Smooth muscle cell (in vitro differentiated cells): ENCODE results near the gene CDC20. TPM values are rescaled to one million over a fixed set of nuclear protein-coding genes. Genes with fewer than 3 reads are reported as not detected.

Experiments
- DNase-seq: peaks from one replicate; lab custom pipeline; 2025; ENCODE audit not compliant: unreplicated experiment; lab: John Stamatoyannopoulos, UW
- H2AFZ ChIP-seq: fragments of 200-600 bp; sonication (generic); 2 replicates; pipeline ENCODE4 v1.6.0; 2016; ENCODE audit warnings: antibody characterized with exemption, low read depth, mild to moderate bottlenecking
- H3F3A ChIP-seq: fragments of 200-600 bp; sonication (generic); 2 replicates; pipeline ENCODE4 v1.6.0; 2017; ENCODE audit warnings: antibody characterized with exemption, low read depth
- H3K27ac ChIP-seq: fragments of 200-600 bp; sonication (generic); 2 replicates; pipeline ENCODE4 v1.5.1; 2016; ENCODE audit warnings: low read depth, mild to moderate bottlenecking
- H3K27me3 ChIP-seq: fragments of 200-600 bp; sonication (generic); 2 replicates; pipeline ENCODE4 v1.6.1; 2016; ENCODE audit warnings: low read depth, mild to moderate bottlenecking
- H3K36me3 ChIP-seq: fragments of 200-600 bp; sonication (generic); 2 replicates; pipeline ENCODE4 v1.5.1; 2016; ENCODE audit warnings: low read depth
- H3K4me1 ChIP-seq: fragments of 200-600 bp; sonication (generic); 2 replicates; pipeline ENCODE4 v1.5.1; 2016; ENCODE audit warnings: low read depth
- H3K4me2 ChIP-seq: fragments of 200-600 bp; sonication (generic); 2 replicates; pipeline ENCODE4 v1.6.0; 2016; ENCODE audit warnings: mild to moderate bottlenecking
- H3K4me3 ChIP-seq: fragments of 200-600 bp; sonication (generic); 2 replicates; pipeline ENCODE4 v1.5.1; 2016; ENCODE audit warnings: mild to moderate bottlenecking
- H3K79me2 ChIP-seq: fragments of 200-600 bp; sonication (generic); 2 replicates; pipeline ENCODE4 v1.6.0; 2016; ENCODE audit warnings: low read depth, mild to moderate bottlenecking
- H3K9ac ChIP-seq: fragments of 200-600 bp; sonication (generic); 2 replicates; pipeline ENCODE4 v1.6.0; 2016; ENCODE audit warnings: low read depth
- H3K9me3 ChIP-seq: fragments of 200-600 bp; sonication (generic); replicated peaks from 2 replicates; pipeline ENCODE4 v1.5.1; 2016; ENCODE audit warnings: low read depth
- H4K20me1 ChIP-seq: fragments of 200-600 bp; sonication (generic); 2 replicates; pipeline ENCODE4 v1.6.0; 2016; ENCODE audit warnings: low read depth
- CTCF ChIP-seq: fragments of 200-600 bp; sonication (generic); IDR thresholded peaks from 2 replicates; pipeline ENCODE4 v1.5.1; 2017; ENCODE audit warnings: borderline replicate concordance, mild to moderate bottlenecking, antibody characterized with exemption; ENCODE audit not compliant: insufficient read depth, poor library complexity, severe bottlenecking
- WGBS: methylation state at CpG from one replicate; pipeline ENCODE4 v1.1.7; 2016; ENCODE audit warnings: low lambda C conversion rate; 5-methylcytosine and 5-hydroxymethylcytosine counted together
- polyA plus RNA-seq: library from polyadenylated mRNA; unstranded; fragments of >200 nt; fragmentation: Nextera tagmentation; extraction: Ambion mirVana; gene quantifications from 2 replicates; pipeline ENCODE4 v1.2.1, GENCODE V29; 2016
- total RNA-seq: library from RNA; depleted of rRNA; stranded (reverse); fragments of >200 nt; gene quantifications from 2 replicates; pipeline ENCODE4 v1.2.3, GENCODE V29; 2014

Gene CDC20
- total and polyA plus RNA-seq, 2 experiments from 2014 or later = 17.4 to 18.7 TPM

DNA sequence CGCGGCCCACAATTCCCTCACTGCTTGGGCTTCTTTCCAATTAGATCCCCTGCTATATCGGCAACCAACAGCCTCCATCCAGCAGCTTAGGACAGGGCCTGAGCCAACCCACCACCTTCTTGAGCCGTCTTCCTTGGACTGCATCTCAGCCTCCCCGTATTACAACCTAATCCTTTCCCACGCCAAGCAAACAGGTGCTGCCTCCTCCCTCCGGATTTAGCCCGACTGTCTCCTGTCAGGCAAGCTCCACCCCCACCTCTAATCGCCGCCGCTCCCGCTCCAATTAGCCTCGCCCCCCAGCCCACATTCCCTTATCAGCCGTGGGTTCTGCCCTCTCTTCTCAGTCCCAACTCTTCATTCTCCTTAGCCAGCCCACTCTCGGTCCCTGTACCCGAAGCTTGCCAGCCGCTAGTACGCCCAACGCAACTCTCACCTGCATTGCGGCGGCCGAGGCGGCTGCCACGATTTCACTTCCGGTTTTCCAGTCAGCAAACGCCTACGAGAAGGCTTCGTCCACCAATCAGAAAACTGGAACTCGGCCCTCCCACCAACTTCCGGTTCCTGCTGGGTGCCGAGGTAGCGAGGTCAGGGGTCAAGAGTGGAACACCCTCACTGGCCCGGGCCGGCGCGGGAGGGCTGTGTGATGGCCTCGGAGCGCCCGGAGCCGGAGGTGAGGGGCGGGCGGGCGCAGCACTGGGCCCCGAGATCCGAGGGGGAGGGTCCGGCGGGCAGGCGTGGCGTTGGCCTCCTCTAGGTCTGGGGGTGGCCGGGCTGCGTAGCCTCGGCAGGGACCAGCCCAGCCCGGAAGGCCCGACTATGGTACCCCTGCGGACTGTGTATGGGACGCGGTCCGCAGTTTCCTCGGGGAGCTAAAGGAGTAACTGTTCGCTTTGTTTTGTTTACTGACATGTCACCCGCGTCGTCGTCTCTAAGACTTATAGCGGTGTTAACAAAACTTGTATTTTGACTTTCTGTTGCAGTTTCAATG, 30.8 kb downstream of the CDC20 start, which contains the start of the genes MED8 and SZT2:
MED8 (minus strand) TSS at position 475 of the 988 bp plus-strand sequence; CDS start at position 439, 36 bp downstream.
SZT2 (plus strand) TSS at position 574 of the 988 bp plus-strand sequence; CDS start at position 644, 70 bp downstream.
- peak within 1 kb of the TSS; percentile 83 for H3K9ac ChIP-seq
- WGBS = 2% methylated on average over 59 of the region's 65 CpGs
- H3F3A ChIP-seq = no peaks in the 10 kb centered on the region
- H3K79me2 ChIP-seq = peaks cover 66% of the 10 kb centered on the region
- no peaks in the 10 kb centered on the region for H3K9me3 ChIP-seq
- H3K27ac ChIP-seq = peak within 1 kb of the TSS; percentile 64
- peak within 1 kb of the TSS; percentile 74 for H3K4me3 ChIP-seq
- no peak for TF ChIP-seq CTCF
- peaks cover 5% of the 10 kb centered on the region for H3K36me3 ChIP-seq
- peaks cover 27% of the 10 kb centered on the region for H4K20me1 ChIP-seq
- H2AFZ ChIP-seq = peak within 1 kb of the TSS; percentile 76
- peak; percentile 52 for DNase-seq
- H3K4me2 ChIP-seq = peak within 1 kb of the TSS; percentile 91
- H3K4me1 ChIP-seq = peaks cover 16% of the 10 kb centered on the region
- H3K27me3 ChIP-seq = no peaks in the 10 kb centered on the region

- no peaks in the 10 kb centered on the region for H3K27me3 ChIP-seq
- peaks cover 78% of the 10 kb centered on the region for H3K79me2 ChIP-seq
These were observed 33.9 kb downstream of the CDC20 start for GRCh38 chr1:43392702-43393101.

GRCh38 chr1:43395523-43395922, 36.7 kb downstream of the CDC20 start:
- Histone ChIP-seq H3K9me3 (no peaks in the 10 kb centered on the region), H3K27me3 (no peaks in the 10 kb centered on the region), H3K9ac (no peak overlapping the region), H3K4me1 (peaks cover 4% of the 10 kb centered on the region), H4K20me1 (peaks cover 53% of the 10 kb centered on the region), H3K27ac (no peak overlapping the region), H3F3A (no peaks in the 10 kb centered on the region), H3K36me3 (peaks cover 3% of the 10 kb centered on the region), H3K4me3 (no peak overlapping the region), H3K4me2 (no peak overlapping the region), H2AFZ (no peak overlapping the region), H3K79me2 (peaks cover 72% of the 10 kb centered on the region)
- TF ChIP-seq CTCF = no peak
- DNase-seq = no peak
- WGBS = 94% methylated on average over 4 of the region's 4 CpGs

More at GRCh38 chr1:43392702-43393101, 33.9 kb downstream of the CDC20 start:
- H3K4me3 ChIP-seq = no peak overlapping the region
- TF ChIP-seq CTCF = no peak
- H4K20me1 ChIP-seq = peaks cover 37% of the 10 kb centered on the region
- DNase-seq = no peak
- H3F3A ChIP-seq = no peaks in the 10 kb centered on the region
- no peak overlapping the region for H3K9ac ChIP-seq
- H3K4me2 ChIP-seq = no peak overlapping the region
- H3K36me3 ChIP-seq = peaks cover 4% of the 10 kb centered on the region
- H3K27ac ChIP-seq = no peak overlapping the region
- no peaks in the 10 kb centered on the region for H3K9me3 ChIP-seq
- no peak overlapping the region for H2AFZ ChIP-seq
- WGBS = 62% methylated on average over 3 of the region's 3 CpGs
- peaks cover 16% of the 10 kb centered on the region for H3K4me1 ChIP-seq
